ENCODE results near the gene TMEM52. TPM values are rescaled to one million over a fixed set of nuclear protein-coding genes. Genes with fewer than 3 reads are reported as not detected.
A peak's percentile ranks its signal among the peaks of the same experiment; 100 is the strongest.

The TMEM52 gene
- total and polyA plus RNA-seq, 7 experiments from 2014 or later = 0.45 to 1.1 TPM; not detected in 5

DNA sequence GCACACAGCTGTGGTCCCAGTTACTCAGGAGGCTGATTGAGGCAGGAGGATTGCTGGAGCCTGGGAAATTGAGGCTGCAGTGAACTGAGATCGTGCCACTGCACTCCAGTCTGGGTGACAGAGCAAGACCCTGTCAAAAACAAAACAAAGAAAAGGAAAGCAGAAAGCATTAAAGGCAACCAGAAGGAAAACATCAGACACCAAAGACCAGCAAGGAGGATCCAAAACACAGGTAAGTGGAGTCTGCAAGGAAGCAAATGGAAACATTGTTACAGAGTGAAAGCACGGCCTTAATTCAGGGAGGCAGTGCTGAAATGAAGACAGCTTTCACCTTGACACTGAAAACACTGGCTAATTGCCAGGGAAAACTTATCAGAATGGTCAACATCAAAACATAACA lies 43.7 kb upstream of the TMEM52 start:
- Mint-ChIP-seq H3K36me3 (no peaks in the 10 kb centered on the region), H3K9me3 (no peaks in the 10 kb centered on the region), H3K4me3 (no peak overlapping the region), H3K27ac (peak overlapping the region in 2 of 9 donors; percentile 15 to 62), H3K27me3 (peaks cover 8 to 35% (median 13%) of the 10 kb centered on the region in 5 donors), H3K4me1 (peaks cover 0 to 2% (median 0%) of the 10 kb centered on the region in 7 donors)
- Histone ChIP-seq H3K9me3 (ENCODE audit: control insufficient read depth in 2 of 3, low read length in 3 of 3) (no peaks in the 10 kb centered on the region), H3K4me3 (ENCODE audit: low read length) (no peak overlapping the region), H3K27me3 (ENCODE audit: control insufficient read depth in 2 of 2, insufficient read depth in 2 of 2, low read length in 2 of 2) (no peaks in the 10 kb centered on the region), H3K4me1 (ENCODE audit: control insufficient read depth in 2 of 2, insufficient read depth in 2 of 2, low read length in 2 of 2) (no peaks in the 10 kb centered on the region), H3K27ac (ENCODE audit: low read depth, low read length) (no peak overlapping the region), H3K36me3 (ENCODE audit: control insufficient read depth in 2 of 3, insufficient read depth in 3 of 3, low read length in 3 of 3) (no peaks in the 10 kb centered on the region)
- ChIA-PET CTCF (no interaction called here), POLR2A (no interaction called here)
- DNase-seq = no peak
- ATAC-seq = no peak
- intact Hi-C loops (cut with micrococcal nuclease) = no loop called here

DNA sequence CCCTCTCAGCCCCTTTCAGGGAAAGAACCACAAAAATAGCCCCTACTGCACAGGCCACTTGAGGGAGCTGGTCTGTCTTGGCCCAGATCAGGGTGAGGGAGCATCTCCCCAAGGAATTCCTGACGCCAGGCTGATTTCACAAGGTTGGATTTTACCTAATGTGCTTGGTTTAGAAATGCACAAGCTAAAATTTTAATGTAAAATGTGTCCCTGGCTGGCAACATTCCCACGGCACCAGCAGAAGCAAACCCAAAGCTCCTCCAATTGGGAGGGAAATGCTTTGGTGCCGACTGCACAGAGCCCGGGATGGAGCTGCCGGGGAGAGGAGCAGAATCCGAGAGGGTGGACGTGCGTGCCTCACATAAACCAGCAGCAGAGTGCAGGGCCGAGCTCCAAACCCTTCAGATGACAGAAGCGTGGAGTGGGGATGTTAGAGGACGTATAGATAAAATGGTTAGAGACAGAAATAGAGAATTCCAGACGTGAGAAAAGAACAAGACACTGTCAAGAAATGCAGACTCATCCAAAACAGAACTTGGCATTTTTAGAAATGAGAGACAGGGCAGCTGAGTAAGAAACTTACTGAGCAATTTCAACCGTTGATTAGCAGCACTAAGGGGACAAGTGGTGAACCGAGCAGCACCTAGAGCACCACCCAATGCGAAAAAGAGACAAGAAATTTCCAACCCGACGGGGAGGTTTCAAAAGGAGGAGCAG lies 41.6 kb upstream of the TMEM52 start:
- Histone ChIP-seq H3K9me3 (ENCODE audit: control insufficient read depth in 2 of 3, low read length in 3 of 3) (no peaks in the 10 kb centered on the region), H3K4me3 (ENCODE audit: low read length) (no peak overlapping the region), H3K4me1 (ENCODE audit: control insufficient read depth in 2 of 2, insufficient read depth in 2 of 2, low read length in 2 of 2) (no peaks in the 10 kb centered on the region), H3K27ac (ENCODE audit: low read depth, low read length) (no peak overlapping the region), H3K36me3 (ENCODE audit: control insufficient read depth in 2 of 3, insufficient read depth in 3 of 3, low read length in 3 of 3) (no peaks in the 10 kb centered on the region), H3K27me3 (ENCODE audit: control insufficient read depth in 2 of 2, insufficient read depth in 2 of 2, low read length in 2 of 2) (no peaks in the 10 kb centered on the region)
- ATAC-seq (no peak), DNase-seq (no peak)
- peaks cover 0 to 4% (median 0%) of the 10 kb centered on the region in 7 donors for H3K4me1 Mint-ChIP-seq
- peaks cover 6 to 35% (median 13%) of the 10 kb centered on the region in 5 donors for H3K27me3 Mint-ChIP-seq
- H3K9me3 Mint-ChIP-seq = no peaks in the 10 kb centered on the region
- H3K36me3 Mint-ChIP-seq = no peaks in the 10 kb centered on the region
- intact Hi-C loops (cut with micrococcal nuclease) = loop anchor here (1.0 kb wide), 2 partner anchors 85 to 86 kb away; no protein-coding TSS in a partner anchor
- ChIA-PET CTCF (interaction anchor here (0.7 to 1.4 kb wide), 2 partner anchors 74 to 84 kb away, joined by 3 to 5 read pairs; no protein-coding TSS in a partner anchor), POLR2A (no interaction called here)
- H3K27ac Mint-ChIP-seq = no peak overlapping the region
- H3K4me3 Mint-ChIP-seq = no peak overlapping the region

DNA sequence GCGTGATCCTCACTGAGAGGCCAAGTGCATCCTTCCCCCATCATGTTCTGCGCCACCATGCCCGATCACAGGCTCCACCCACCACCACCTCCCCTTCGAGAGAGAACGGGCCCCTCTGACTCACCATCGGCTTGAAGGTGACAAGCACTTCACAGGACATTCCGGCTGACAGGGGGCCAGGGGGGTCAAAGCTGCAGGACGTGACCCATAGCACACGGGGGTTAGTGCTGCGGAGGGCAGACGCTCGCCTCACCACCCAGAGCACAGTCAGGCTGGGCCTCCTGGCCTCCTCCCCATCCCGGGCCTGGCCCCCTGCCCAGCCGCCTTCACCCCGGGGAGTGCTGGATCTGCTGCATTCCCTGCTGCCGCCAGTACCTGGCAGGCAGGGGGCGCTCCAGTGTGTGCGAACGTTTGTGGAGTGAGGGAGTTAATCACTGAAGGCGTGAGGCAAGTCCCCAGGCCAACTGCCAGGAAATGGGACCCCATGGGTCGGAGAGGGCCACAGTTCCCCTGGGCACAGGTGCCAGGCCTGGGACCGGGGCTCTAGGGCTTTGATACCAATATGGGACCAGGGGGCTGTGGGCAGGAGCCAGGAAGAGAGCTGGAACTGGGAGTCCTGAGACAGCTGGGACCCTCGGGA lies 40.9 kb upstream of the TMEM52 start:
- no peaks in the 10 kb centered on the region for H3K36me3 Mint-ChIP-seq
- H3K4me1 Mint-ChIP-seq = peaks cover 0 to 4% (median 0%) of the 10 kb centered on the region in 7 donors
- Histone ChIP-seq H3K36me3 (ENCODE audit: control insufficient read depth in 2 of 3, insufficient read depth in 3 of 3, low read length in 3 of 3) (no peaks in the 10 kb centered on the region), H3K27ac (ENCODE audit: low read depth, low read length) (no peak overlapping the region), H3K9me3 (ENCODE audit: control insufficient read depth in 2 of 3, low read length in 3 of 3) (no peaks in the 10 kb centered on the region), H3K27me3 (ENCODE audit: control insufficient read depth in 2 of 2, insufficient read depth in 2 of 2, low read length in 2 of 2) (no peaks in the 10 kb centered on the region), H3K4me1 (ENCODE audit: control insufficient read depth in 2 of 2, insufficient read depth in 2 of 2, low read length in 2 of 2) (no peaks in the 10 kb centered on the region), H3K4me3 (ENCODE audit: low read length) (no peak overlapping the region)
- peaks cover 6 to 35% (median 13%) of the 10 kb centered on the region in 5 donors for H3K27me3 Mint-ChIP-seq
- no peaks in the 10 kb centered on the region for H3K9me3 Mint-ChIP-seq
- H3K4me3 Mint-ChIP-seq = no peak overlapping the region
- peak; percentile 30 to 74 (median 56) for DNase-seq
- H3K27ac Mint-ChIP-seq = no peak overlapping the region
- peak; percentile 73 for ATAC-seq
- CTCF ChIA-PET = interaction anchor here (0.7 to 1.4 kb wide), 3 partner anchors 75 to 84 kb away, joined by 3 to 5 read pairs (median 3); no protein-coding TSS in a partner anchor
- intact Hi-C loops (cut with micrococcal nuclease) = loop anchor here (1.0 kb wide), 2 partner anchors 85 to 86 kb away; no protein-coding TSS in a partner anchor
- POLR2A ChIA-PET = no interaction called here

DNA sequence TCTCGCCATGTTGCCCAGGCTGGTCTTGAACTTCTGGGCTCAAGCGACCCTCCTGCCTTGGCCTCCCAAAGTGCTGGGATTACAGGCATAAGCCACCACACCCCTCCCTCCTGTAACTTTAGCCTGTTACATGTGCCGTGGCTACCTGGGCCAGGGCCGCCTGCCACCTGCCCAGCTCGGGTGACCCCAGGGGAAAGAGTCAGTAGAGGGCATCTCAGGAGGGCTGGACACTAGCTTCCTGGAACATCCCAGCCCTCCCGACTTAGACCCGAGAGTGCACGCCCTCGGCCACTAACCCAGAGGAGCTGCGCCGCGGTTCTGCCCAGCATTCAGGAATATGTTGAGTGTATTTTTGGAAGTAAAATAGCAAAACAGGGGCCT lies 40.4 kb upstream of the TMEM52 start:
- intact Hi-C loops (cut with micrococcal nuclease) = no loop called here
- Mint-ChIP-seq H3K4me1 (peaks cover 0 to 6% (median 0%) of the 10 kb centered on the region in 7 donors), H3K4me3 (no peak overlapping the region), H3K27ac (no peak overlapping the region), H3K27me3 (peaks cover 6 to 35% (median 13%) of the 10 kb centered on the region in 5 donors), H3K9me3 (no peaks in the 10 kb centered on the region), H3K36me3 (no peaks in the 10 kb centered on the region)
- Histone ChIP-seq H3K4me3 (ENCODE audit: low read length) (no peak overlapping the region), H3K27ac (ENCODE audit: low read depth, low read length) (no peak overlapping the region), H3K36me3 (ENCODE audit: control insufficient read depth in 2 of 3, insufficient read depth in 3 of 3, low read length in 3 of 3) (no peaks in the 10 kb centered on the region), H3K27me3 (ENCODE audit: control insufficient read depth in 2 of 2, insufficient read depth in 2 of 2, low read length in 2 of 2) (no peaks in the 10 kb centered on the region), H3K4me1 (ENCODE audit: control insufficient read depth in 2 of 2, insufficient read depth in 2 of 2, low read length in 2 of 2) (no peaks in the 10 kb centered on the region), H3K9me3 (ENCODE audit: control insufficient read depth in 2 of 3, low read length in 3 of 3) (no peaks in the 10 kb centered on the region)
- ChIA-PET CTCF (interaction anchor here (0.7 to 1.4 kb wide), 2 partner anchors 83 to 85 kb away, joined by 3 to 5 read pairs; no protein-coding TSS in a partner anchor), POLR2A (no interaction called here)
- ATAC-seq (no peak), DNase-seq (no peak)

DNA sequence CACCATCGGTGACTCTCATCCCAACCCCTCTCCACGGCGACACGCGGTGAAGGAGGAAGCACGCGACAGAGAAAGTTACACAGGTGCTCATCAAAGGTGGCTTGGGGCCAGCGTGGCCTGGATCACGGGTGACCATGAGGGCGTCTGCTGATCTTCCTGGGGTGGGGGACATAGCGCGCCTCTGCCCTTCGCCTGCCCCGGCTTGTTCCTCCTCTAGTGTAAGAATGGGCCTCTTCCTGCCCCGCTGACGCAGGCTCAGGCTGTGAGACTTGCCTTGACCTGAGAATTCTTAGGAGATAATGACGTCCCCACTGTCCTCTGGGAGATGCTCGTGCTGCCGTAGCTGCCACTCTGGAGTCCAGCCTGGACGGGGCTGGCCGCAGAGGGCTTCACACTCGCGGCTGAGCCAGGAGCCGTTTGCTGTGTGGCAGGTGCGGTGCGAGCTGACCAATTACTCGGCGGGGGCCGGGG lies 39.0 kb upstream of the TMEM52 start:
- Histone ChIP-seq H3K9me3 (ENCODE audit: control insufficient read depth in 2 of 3, low read length in 3 of 3) (no peaks in the 10 kb centered on the region), H3K36me3 (ENCODE audit: control insufficient read depth in 2 of 3, insufficient read depth in 3 of 3, low read length in 3 of 3) (no peaks in the 10 kb centered on the region), H3K4me3 (ENCODE audit: low read length) (no peak overlapping the region), H3K4me1 (ENCODE audit: control insufficient read depth in 2 of 2, insufficient read depth in 2 of 2, low read length in 2 of 2) (no peaks in the 10 kb centered on the region), H3K27me3 (ENCODE audit: control insufficient read depth in 2 of 2, insufficient read depth in 2 of 2, low read length in 2 of 2) (no peaks in the 10 kb centered on the region), H3K27ac (ENCODE audit: low read depth, low read length) (no peak overlapping the region)
- DNase-seq (no peak), ATAC-seq (no peak)
- H3K36me3 Mint-ChIP-seq = peaks cover 0 to 4% (median 0%) of the 10 kb centered on the region in 5 donors
- no peak overlapping the region for H3K27ac Mint-ChIP-seq
- ChIA-PET POLR2A (no interaction called here), CTCF (interaction anchor here (1.3 kb wide), 1 partner anchor 86 kb away, joined by 4 read pairs; no protein-coding TSS in a partner anchor)
- peaks cover 6 to 35% (median 9%) of the 10 kb centered on the region in 5 donors for H3K27me3 Mint-ChIP-seq
- peaks cover 0 to 6% (median 0%) of the 10 kb centered on the region in 7 donors for H3K4me1 Mint-ChIP-seq
- H3K9me3 Mint-ChIP-seq = no peaks in the 10 kb centered on the region
- intact Hi-C loops (cut with micrococcal nuclease) = no loop called here
- no peak overlapping the region for H3K4me3 Mint-ChIP-seq

DNA sequence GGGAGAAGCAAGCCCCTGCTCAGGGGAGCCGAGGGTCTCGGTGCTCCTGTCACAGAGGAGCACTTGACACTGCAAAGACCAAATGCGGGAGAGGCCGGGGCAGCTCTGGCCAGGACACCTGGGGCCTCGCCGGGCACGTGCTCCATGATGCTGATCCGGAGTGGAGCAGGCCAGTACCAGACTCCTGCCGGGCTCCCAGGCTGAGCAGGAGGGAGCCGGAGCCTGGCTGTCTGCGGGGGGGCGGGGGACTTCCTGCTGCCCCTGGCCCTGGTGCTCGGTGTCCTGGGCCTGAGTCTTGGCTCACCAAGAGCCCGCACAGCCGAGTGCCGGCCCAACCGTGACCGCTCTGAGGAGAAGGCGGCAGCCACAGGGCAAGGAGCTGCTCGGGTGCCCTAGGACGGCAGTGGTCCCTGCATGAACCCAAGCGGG lies 38.5 kb upstream of the TMEM52 start:
- no peaks in the 10 kb centered on the region for H3K36me3 ChIP-seq (ENCODE audit: control insufficient read depth in 2 of 3, insufficient read depth in 3 of 3, low read length in 3 of 3)
- no peaks in the 10 kb centered on the region for H3K27me3 ChIP-seq (ENCODE audit: control insufficient read depth in 2 of 2, insufficient read depth in 2 of 2, low read length in 2 of 2)
- Mint-ChIP-seq H3K9me3 (no peaks in the 10 kb centered on the region), H3K4me1 (peaks cover 0 to 6% (median 0%) of the 10 kb centered on the region in 7 donors), H3K27me3 (peaks cover 6 to 31% (median 9%) of the 10 kb centered on the region in 5 donors), H3K27ac (no peak overlapping the region), H3K36me3 (peaks cover 0 to 4% (median 0%) of the 10 kb centered on the region in 5 donors), H3K4me3 (no peak overlapping the region)
- H3K27ac ChIP-seq (ENCODE audit: low read depth, low read length) = no peak overlapping the region
- intact Hi-C loops (cut with micrococcal nuclease) = no loop called here
- no peak overlapping the region for H3K4me3 ChIP-seq (ENCODE audit: low read length)
- DNase-seq (no peak), ATAC-seq (no peak)
- ChIA-PET POLR2A (no interaction called here), CTCF (interaction anchor here (1.3 kb wide), 1 partner anchor 87 kb away, joined by 4 read pairs; no protein-coding TSS in a partner anchor)
- no peaks in the 10 kb centered on the region for H3K4me1 ChIP-seq (ENCODE audit: control insufficient read depth in 2 of 2, insufficient read depth in 2 of 2, low read length in 2 of 2)
- H3K9me3 ChIP-seq (ENCODE audit: control insufficient read depth in 2 of 3, low read length in 3 of 3) = no peaks in the 10 kb centered on the region

All from naive thymus-derived CD4-positive, alpha-beta T cell (primary cell).